GM21825 (cell line): ENCODE measurements around the gene PLA2G2D.

Experiments
- ATAC-seq: cut with Tn5 transposase; IDR thresholded peaks from one replicate; pipeline ENCODE4 v1.9.1; 2021; ENCODE audit warnings: mild to moderate bottlenecking, moderate library complexity; ENCODE audit not compliant: unreplicated experiment

PLA2G2D gene

GRCh38 chr1:20115916-20116315, 3.4 kb downstream of the PLA2G2D start:
- ATAC-seq = no peak

GRCh38 chr1:20115479-20115878, 3.9 kb downstream of the PLA2G2D start:
- ATAC-seq = no peak

- ATAC-seq = no peak
These were observed 5.2 kb downstream of the PLA2G2D start for GRCh38 chr1:20114021-20114648.

GRCh38 chr1:20112279-20113000, 6.9 kb downstream of the PLA2G2D start:
- ATAC-seq = no peak

- no peak for ATAC-seq
These were observed 7.9 kb downstream of the PLA2G2D start for GRCh38 chr1:20111452-20111851.

- ATAC-seq = no peak
These were observed 8.7 kb downstream of the PLA2G2D start for GRCh38 chr1:20110679-20111078.

GRCh38 chr1:20109223-20109856, 10.0 kb downstream of the PLA2G2D start:
- no peak for ATAC-seq

GRCh38 chr1:20108366-20109123, 10.8 kb downstream of the PLA2G2D start:
- no peak for ATAC-seq

GRCh38 chr1:20107796-20108195, 11.5 kb downstream of the PLA2G2D start:
- ATAC-seq = no peak

- ATAC-seq = no peak
These were observed 12.0 kb downstream of the PLA2G2D start for GRCh38 chr1:20107351-20107750.

- no peak for ATAC-seq
These were observed 13.5 kb downstream of the PLA2G2D start for GRCh38 chr1:20105856-20106255.

- no peak for ATAC-seq
These were observed 16.5 kb downstream of the PLA2G2D start for GRCh38 chr1:20102875-20103274.

- no peak for ATAC-seq
These were observed 18.5 kb downstream of the PLA2G2D start for GRCh38 chr1:20100632-20101355.

GRCh38 chr1:20099533-20099932, 19.8 kb downstream of the PLA2G2D start:
- ATAC-seq = no peak

GRCh38 chr1:20096840-20097447, 22.4 kb downstream of the PLA2G2D start:
- ATAC-seq = no peak

GRCh38 chr1:20095564-20096434, 23.5 kb downstream of the PLA2G2D start:
- ATAC-seq = no peak

GRCh38 chr1:20093940-20094391, 25.4 kb downstream of the PLA2G2D start:
- no peak for ATAC-seq

GRCh38 chr1:20093303-20093702, 26.0 kb downstream of the PLA2G2D start:
- ATAC-seq = no peak

- ATAC-seq = no peak
These were observed 28.7 kb downstream of the PLA2G2D start for GRCh38 chr1:20090641-20091040.
